ENCODE results near the gene MITF. TPM values are rescaled to one million over a fixed set of nuclear protein-coding genes. Genes with fewer than 3 reads are reported as not detected.

Gene MITF
- total RNA-seq, 1 experiment from 2014 or later, result 1.9 TPM

- Histone ChIP-seq H3K9me2 (ENCODE audit: insufficient read depth) (no peaks in the 10 kb centered on the region), H3K79me2 (ENCODE audit: insufficient read depth, low read length) (no peaks in the 10 kb centered on the region), H3K36me3 (ENCODE audit: control insufficient read depth in 1 of 2, insufficient read depth in 2 of 2, low read length in 2 of 2) (no peaks in the 10 kb centered on the region), H4K20me1 (ENCODE audit: insufficient read depth) (no peaks in the 10 kb centered on the region), H3K4me3 (replicated peaks in 1 of 2; ENCODE audit: low read depth in 1 of 2, low read length in 2 of 2) (no peak overlapping the region), H3K27ac (ENCODE audit: low read depth, low read length) (no peak overlapping the region), H3K4me2 (ENCODE audit: low read length) (no peak overlapping the region), H3K27me3 (ENCODE audit: insufficient read depth, low read length) (no peaks in the 10 kb centered on the region), H2AFZ (ENCODE audit: low read depth, low read length, poor library complexity, severe bottlenecking) (no peak overlapping the region), H3K9ac (ENCODE audit: low read length) (no peak overlapping the region), H3K4me1 (ENCODE audit: control insufficient read depth in 1 of 2, insufficient read depth in 2 of 2, low read length in 2 of 2) (peaks cover 0 to 4% of the 10 kb centered on the region in 2 experiments; a peak in 1 of 4 replicates), H3K9me3 (ENCODE audit: control insufficient read depth in 1 of 2, insufficient read depth in 1 of 2, low read depth in 1 of 2, low read length in 2 of 2) (no peaks in the 10 kb centered on the region)
- POLR2A ChIA-PET, result no interaction called here
- TF ChIP-seq JUND (IDR thresholded peaks at IDR 0.05) (no peak), EGR1 (IDR thresholded peaks at IDR 0.05; ENCODE audit: low read depth) (no peak), MAX (IDR thresholded peaks at IDR 0.05) (no peak), ZBTB33 (IDR thresholded peaks at IDR 0.05; ENCODE audit: extremely low read depth, insufficient replicate concordance, low read length) (no peak), ATF3 (IDR thresholded peaks at IDR 0.05) (no peak), SIN3A (IDR thresholded peaks at IDR 0.05; ENCODE audit: low read depth) (no peak), YY1 (IDR thresholded peaks at IDR 0.05; ENCODE audit: extremely low read depth, insufficient replicate concordance, low read depth, low read length) (no peak), SP1 (IDR thresholded peaks at IDR 0.05; ENCODE audit: low read depth) (no peak), FOSL1 (IDR thresholded peaks at IDR 0.05; ENCODE audit: low read depth) (no peak), SRF (IDR thresholded peaks at IDR 0.05; ENCODE audit: low read depth) (no peak), POLR2A (IDR thresholded peaks at IDR 0.05; ENCODE audit: borderline replicate concordance, extremely low read depth, insufficient read depth, insufficient read length) (no peak), CEBPB (IDR thresholded peaks at IDR 0.05; ENCODE audit: low read depth) (no peak), ZNF274 (IDR thresholded peaks at IDR 0.05; ENCODE audit: low read depth, low read length) (no peak), RAD21 (IDR thresholded peaks at IDR 0.05; ENCODE audit: low read depth) (no peak), REST (IDR thresholded peaks at IDR 0.05; ENCODE audit: low read depth) (no peak), TCF7L2 (IDR thresholded peaks at IDR 0.05; ENCODE audit: borderline replicate concordance, extremely low read depth, insufficient read depth, insufficient read length) (no peak), EZH2 (IDR thresholded peaks at IDR 0.05) (no peak)
- ATAC-seq (no peak), DNase-seq (ENCODE audit: low read depth, low spot score) (no peak)
- CTCF ChIA-PET, result no interaction called here
- intact Hi-C loops (cut with micrococcal nuclease), result no loop called here
- RAD21 ChIA-PET (ENCODE audit: low non-redundant PET in 1 of 2, low total read pairs in 2 of 2, uncharacterized antibody in 2 of 2, unreplicated experiment in 2 of 2), result no interaction called here
- no TSS peak for BruUV-seq (replicated peaks)
Measured at GRCh38 chr3:69772152-69772867, 33.0 kb downstream of the MITF start.

All from HCT116 (cell line).